Measurements from ENCODE around the gene KIAA1614.
A peak's percentile ranks its signal among the peaks of the same experiment; 100 is the strongest.

The KIAA1614 gene

DNA sequence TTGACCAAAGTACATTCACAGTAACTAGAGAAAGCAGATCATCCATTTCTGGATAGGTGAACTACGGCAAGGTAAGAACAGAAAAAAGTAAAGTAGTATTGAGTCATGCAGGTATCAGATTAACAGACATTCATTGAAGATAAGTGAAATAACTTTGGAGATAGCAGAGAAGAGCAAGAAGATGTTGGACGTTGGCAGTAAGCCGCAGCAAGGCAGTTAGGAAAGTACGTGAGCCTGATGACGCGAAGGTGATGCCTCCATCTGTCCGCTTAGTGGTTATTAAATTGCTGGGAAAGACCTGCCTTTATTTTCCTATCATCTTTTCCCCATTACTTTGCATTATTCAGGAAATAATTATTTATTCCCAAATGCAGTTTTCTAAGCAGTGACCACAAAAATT is 24.9 kb upstream of the KIAA1614 start:
- H3K4me3 ChIP-seq (replicated peaks in 1 of 2; ENCODE audit: low read depth in 2 of 2, low read length in 2 of 2) = no peak overlapping the region
- no peak for DNase-seq (ENCODE audit: low read depth in 2 of 2)
- TF ChIP-seq, protein P1, sequence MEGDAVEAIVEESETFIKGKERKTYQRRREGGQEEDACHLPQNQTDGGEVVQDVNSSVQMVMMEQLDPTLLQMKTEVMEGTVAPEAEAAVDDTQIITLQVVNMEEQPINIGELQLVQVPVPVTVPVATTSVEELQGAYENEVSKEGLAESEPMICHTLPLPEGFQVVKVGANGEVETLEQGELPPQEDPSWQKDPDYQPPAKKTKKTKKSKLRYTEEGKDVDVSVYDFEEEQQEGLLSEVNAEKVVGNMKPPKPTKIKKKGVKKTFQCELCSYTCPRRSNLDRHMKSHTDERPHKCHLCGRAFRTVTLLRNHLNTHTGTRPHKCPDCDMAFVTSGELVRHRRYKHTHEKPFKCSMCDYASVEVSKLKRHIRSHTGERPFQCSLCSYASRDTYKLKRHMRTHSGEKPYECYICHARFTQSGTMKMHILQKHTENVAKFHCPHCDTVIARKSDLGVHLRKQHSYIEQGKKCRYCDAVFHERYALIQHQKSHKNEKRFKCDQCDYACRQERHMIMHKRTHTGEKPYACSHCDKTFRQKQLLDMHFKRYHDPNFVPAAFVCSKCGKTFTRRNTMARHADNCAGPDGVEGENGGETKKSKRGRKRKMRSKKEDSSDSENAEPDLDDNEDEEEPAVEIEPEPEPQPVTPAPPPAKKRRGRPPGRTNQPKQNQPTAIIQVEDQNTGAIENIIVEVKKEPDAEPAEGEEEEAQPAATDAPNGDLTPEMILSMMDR (IDR thresholded peaks at IDR 0.05; ENCODE audit: low read depth, low read length) = no peak

DNA sequence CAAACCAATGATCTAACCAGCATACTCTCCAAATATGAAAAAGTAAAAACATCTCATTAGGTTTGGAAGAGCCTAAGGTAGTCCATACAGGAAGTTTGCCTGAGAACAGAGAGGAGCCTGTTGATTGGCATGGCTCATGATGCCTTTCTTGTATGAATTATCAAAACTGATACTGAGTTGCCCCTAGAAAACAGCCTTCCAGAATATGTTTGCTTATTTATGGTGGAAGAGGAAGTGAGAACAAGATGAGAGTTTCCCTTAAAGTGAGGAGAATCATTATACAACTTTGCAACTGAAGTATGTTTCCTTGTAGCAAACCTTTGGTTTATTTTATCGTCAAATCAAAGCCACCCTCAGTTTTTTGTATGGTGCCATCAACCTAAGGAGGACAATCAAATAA is 23.8 kb upstream of the KIAA1614 start:
- TF ChIP-seq, protein P1 (IDR thresholded peaks at IDR 0.05; ENCODE audit: low read depth, low read length) = no peak
- no peak for DNase-seq (ENCODE audit: low read depth in 2 of 2)
- H3K4me3 ChIP-seq (replicated peaks in 1 of 2; ENCODE audit: low read depth in 2 of 2, low read length in 2 of 2) = no peak overlapping the region

DNA sequence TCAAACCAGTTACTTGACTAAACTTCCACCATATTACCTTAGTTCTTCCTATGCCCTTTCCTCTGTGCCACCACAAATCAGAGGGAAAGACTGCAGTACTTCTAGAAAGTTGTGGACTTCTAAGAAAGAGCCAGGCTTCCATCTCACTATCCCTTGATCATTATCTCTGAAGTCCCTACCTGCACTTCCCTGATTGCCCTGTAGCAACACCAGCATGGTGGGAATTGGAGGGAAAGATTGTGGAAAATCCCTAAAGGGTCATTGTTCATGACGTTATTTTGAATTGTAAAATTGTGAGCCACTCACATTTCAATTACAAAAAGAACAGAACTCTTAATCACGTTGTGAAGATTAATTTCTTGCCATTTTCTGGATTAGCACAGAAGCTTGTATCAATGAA is 23.4 kb upstream of the KIAA1614 start:
- DNase-seq (ENCODE audit: low read depth in 2 of 2) = no peak
- no peak overlapping the region for H3K4me3 ChIP-seq (replicated peaks in 1 of 2; ENCODE audit: low read depth in 2 of 2, low read length in 2 of 2)
- TF ChIP-seq, protein P1 (IDR thresholded peaks at IDR 0.05; ENCODE audit: low read depth, low read length) = no peak

DNA sequence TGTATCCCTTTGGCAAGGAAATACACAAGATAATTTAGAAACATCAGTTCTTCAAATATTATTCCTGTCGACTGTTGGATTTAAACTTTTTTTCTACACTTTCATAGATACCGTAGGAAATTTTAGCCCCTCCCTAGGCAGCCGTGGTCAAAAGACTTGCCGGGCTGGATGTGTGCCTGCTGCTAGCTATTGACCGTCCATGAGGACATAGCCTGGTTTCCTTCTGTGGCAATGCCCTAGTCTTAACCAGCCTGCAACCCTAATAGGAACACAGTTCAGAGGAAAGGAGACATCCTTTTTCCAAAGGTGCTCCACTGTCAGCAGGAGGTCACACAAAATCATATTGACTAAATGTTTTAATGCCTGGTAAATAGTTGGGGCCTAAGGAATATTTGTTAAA is 20.4 kb upstream of the KIAA1614 start:
- no peak overlapping the region for H3K4me3 ChIP-seq (replicated peaks in 1 of 2; ENCODE audit: low read depth in 2 of 2, low read length in 2 of 2)
- TF ChIP-seq, protein P1 (IDR thresholded peaks at IDR 0.05; ENCODE audit: low read depth, low read length) = no peak
- no peak for DNase-seq (ENCODE audit: low read depth in 2 of 2)

DNA sequence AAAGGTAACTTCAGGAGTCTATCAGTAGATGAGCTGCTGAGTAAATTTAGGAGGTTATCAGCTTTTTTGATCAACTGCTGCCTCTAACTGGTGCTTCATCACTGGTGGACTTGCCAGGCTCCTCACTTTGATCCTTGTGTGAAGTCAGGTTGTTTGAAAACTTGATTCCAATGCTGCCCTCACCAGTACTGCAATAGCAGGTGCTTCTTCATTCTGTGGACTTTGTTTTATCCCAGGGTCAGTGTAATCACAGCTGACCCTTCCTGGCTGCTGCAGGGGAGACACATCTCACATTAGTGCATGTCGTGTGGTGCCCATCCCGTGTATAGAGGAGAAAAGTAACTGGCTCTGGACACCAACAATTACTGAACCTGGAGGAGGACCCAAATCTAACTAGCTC is 20.0 kb upstream of the KIAA1614 start:
- no peak overlapping the region for H3K4me3 ChIP-seq (replicated peaks in 1 of 2; ENCODE audit: low read depth in 2 of 2, low read length in 2 of 2)
- TF ChIP-seq, protein P1 (IDR thresholded peaks at IDR 0.05; ENCODE audit: low read depth, low read length) = no peak
- DNase-seq (ENCODE audit: low read depth in 2 of 2) = no peak

DNA sequence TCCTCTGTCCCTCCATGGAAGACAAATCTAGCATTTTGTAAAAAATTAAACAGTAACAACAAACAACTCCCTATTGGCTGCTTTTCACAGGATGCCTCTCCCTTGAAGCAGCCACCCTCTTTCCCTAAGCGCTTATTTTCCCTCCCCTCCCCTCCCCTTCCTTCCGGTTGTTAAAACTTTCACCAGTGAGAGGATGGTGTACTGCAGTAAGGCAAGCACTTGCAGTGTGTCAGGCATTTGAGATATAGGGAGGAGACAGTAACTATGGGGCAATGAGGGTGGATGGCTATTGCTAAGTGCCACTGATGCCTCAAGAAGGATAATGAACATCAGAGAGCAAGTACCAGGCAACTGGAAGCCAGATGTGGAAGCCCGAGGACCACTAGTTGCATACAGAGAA is 19.1 kb upstream of the KIAA1614 start:
- H3K4me3 ChIP-seq (replicated peaks in 1 of 2; ENCODE audit: low read depth in 2 of 2, low read length in 2 of 2) = no peak overlapping the region
- peak in 1 of 2 donors; percentile 20 for DNase-seq (ENCODE audit: low read depth in 2 of 2)
- TF ChIP-seq, protein P1 (IDR thresholded peaks at IDR 0.05; ENCODE audit: low read depth, low read length) = no peak

DNA sequence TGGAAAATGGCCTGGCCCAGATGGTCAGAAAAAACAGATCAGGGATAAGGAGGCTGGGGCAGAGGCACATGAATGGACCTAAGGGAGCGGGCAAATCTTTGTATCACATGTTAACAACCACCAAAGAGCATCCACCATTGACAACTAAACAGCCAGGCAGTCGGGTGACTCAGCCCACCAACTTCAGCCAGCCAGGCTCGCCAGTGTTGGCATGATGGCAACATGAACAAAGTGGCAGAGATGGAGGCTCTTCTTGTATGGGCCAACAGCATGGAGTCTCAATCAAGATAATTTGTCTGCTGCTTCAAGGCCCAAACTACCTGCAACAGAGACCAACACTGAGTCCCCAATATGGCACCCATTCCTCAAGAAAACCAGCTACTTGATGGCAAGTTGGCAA is 16.5 kb upstream of the KIAA1614 start:
- no peak overlapping the region for H3K4me3 ChIP-seq (replicated peaks in 1 of 2; ENCODE audit: low read depth in 2 of 2, low read length in 2 of 2)
- TF ChIP-seq, protein P1 (IDR thresholded peaks at IDR 0.05; ENCODE audit: low read depth, low read length) = no peak
- DNase-seq (ENCODE audit: low read depth in 2 of 2) = no peak
